Osteoblast (primary cell): ENCODE measurements around the gene TCF4. TPM values are rescaled to one million over a fixed set of nuclear protein-coding genes. Genes with fewer than 3 reads are reported as not detected.

Source experiments
- DNase-seq: peaks from one replicate; pipeline ENCODE4 v3.0.0; 2011; ENCODE audit warnings: low spot score, mixed read lengths; ENCODE audit not compliant: insufficient read length; ENCODE audit errors: missing footprints
- H2AFZ ChIP-seq: 2 replicates; pipeline ENCODE4 v1.6.0; 2011; ENCODE audit warnings: mild to moderate bottlenecking, low read length
- H3K27ac ChIP-seq: 2 replicates; pipeline ENCODE4 v1.5.1; 2011; ENCODE audit warnings: mild to moderate bottlenecking, low read depth, low read length, moderate library complexity
- H3K27me3 ChIP-seq: 2 replicates; pipeline ENCODE4 v1.6.0; 2012; ENCODE audit warnings: mild to moderate bottlenecking, control low read depth, inconsistent platforms, low read length, moderate library complexity; ENCODE audit not compliant: insufficient read depth
- H3K36me3 ChIP-seq: 2 replicates; pipeline ENCODE4 v1.5.1; 2011; ENCODE audit warnings: mild to moderate bottlenecking, low read length, control low read depth, moderate library complexity; ENCODE audit not compliant: insufficient read depth
- H3K4me1 ChIP-seq: 2 replicates; pipeline ENCODE4 v1.5.1; 2011; ENCODE audit warnings: mild to moderate bottlenecking, low read length, control low read depth, moderate library complexity; ENCODE audit not compliant: insufficient read depth
- H3K4me2 ChIP-seq: 2 replicates; pipeline ENCODE4 v1.6.0; 2011; ENCODE audit warnings: mild to moderate bottlenecking, low read length; ENCODE audit not compliant: insufficient read depth
- H3K4me3 ChIP-seq: fragments of 200-600 bp; sonication (generic); 3 replicates; pipeline ENCODE4 v1.5.1; 2012; ENCODE audit warnings: mild to moderate bottlenecking, low read length, inconsistent platforms; ENCODE audit not compliant: insufficient read depth
- H3K79me2 ChIP-seq: 2 replicates; pipeline ENCODE4 v1.6.0; 2012; ENCODE audit warnings: mild to moderate bottlenecking, low read length, control low read depth, inconsistent platforms; ENCODE audit not compliant: insufficient read depth
- H3K9me3 ChIP-seq: 2 replicates; pipeline ENCODE4 v1.5.1; 2011; ENCODE audit warnings: low read depth, low read length, control low read depth
- H4K20me1 ChIP-seq: 2 replicates; pipeline ENCODE4 v1.6.0; 2012; ENCODE audit warnings: mild to moderate bottlenecking, low read length, control low read depth; ENCODE audit not compliant: insufficient read depth
- CTCF ChIP-seq: IDR thresholded peaks from 2 replicates; pipeline ENCODE4 v1.5.1; 2011; ENCODE audit warnings: mild to moderate bottlenecking, low read depth, low read length, moderate library complexity; ENCODE audit errors: extremely low read depth
- total RNA-seq: library from RNA; depleted of rRNA; stranded (reverse); fragments of >200 nt; gene quantifications from 2 replicates; pipeline ENCODE4 v1.2.3, GENCODE V29; 2012

The TCF4 gene
- total RNA-seq, 1 donor: 87.2 TPM

GRCh38 chr18:55375930-55376329 lies 212.1 kb downstream of the TCF4 start:
- no peak for TF ChIP-seq CTCF
- no peak overlapping the region for H3K4me3 ChIP-seq
- H3K79me2 ChIP-seq: peaks cover 14% of the 10 kb centered on the region
- peaks cover 2% of the 10 kb centered on the region for H3K4me1 ChIP-seq
- no peak overlapping the region for H3K4me2 ChIP-seq
- DNase-seq: no peak
- no peaks in the 10 kb centered on the region for H3K27me3 ChIP-seq
- no peaks in the 10 kb centered on the region for H4K20me1 ChIP-seq
- H2AFZ ChIP-seq: no peak overlapping the region
- H3K9me3 ChIP-seq: no peaks in the 10 kb centered on the region
- no peak overlapping the region for H3K27ac ChIP-seq
- no peaks in the 10 kb centered on the region for H3K36me3 ChIP-seq

- no peak for DNase-seq
- H4K20me1 ChIP-seq: no peaks in the 10 kb centered on the region
- H2AFZ ChIP-seq: no peak overlapping the region
- H3K27ac ChIP-seq: no peak overlapping the region
- H3K79me2 ChIP-seq: peaks cover 14% of the 10 kb centered on the region
- H3K4me2 ChIP-seq: no peak overlapping the region
- H3K9me3 ChIP-seq: no peaks in the 10 kb centered on the region
- H3K27me3 ChIP-seq: no peaks in the 10 kb centered on the region
- no peaks in the 10 kb centered on the region for H3K36me3 ChIP-seq
- H3K4me1 ChIP-seq: no peaks in the 10 kb centered on the region
- no peak overlapping the region for H3K4me3 ChIP-seq
- no peak for TF ChIP-seq CTCF
Measured at GRCh38 chr18:55374741-55375140, 213.3 kb downstream of the TCF4 start.

- H3K79me2 ChIP-seq: peaks cover 8% of the 10 kb centered on the region
Measured at GRCh38 chr18:55372209-55372608, 215.8 kb downstream of the TCF4 start.

GRCh38 chr18:55370936-55371335 lies 217.1 kb downstream of the TCF4 start:
- no peak for TF ChIP-seq CTCF
- no peak overlapping the region for H3K4me3 ChIP-seq
- no peak overlapping the region for H3K27ac ChIP-seq
- H3K4me2 ChIP-seq: peak overlapping the region; percentile 7
- no peak overlapping the region for H2AFZ ChIP-seq
- no peaks in the 10 kb centered on the region for H3K36me3 ChIP-seq
- H3K27me3 ChIP-seq: no peaks in the 10 kb centered on the region
- no peaks in the 10 kb centered on the region for H3K9me3 ChIP-seq
- H3K4me1 ChIP-seq: no peaks in the 10 kb centered on the region
- no peaks in the 10 kb centered on the region for H4K20me1 ChIP-seq
- no peak for DNase-seq
- H3K79me2 ChIP-seq: peaks cover 8% of the 10 kb centered on the region

More at GRCh38 chr18:55372209-55372608, 215.8 kb downstream of the TCF4 start:
- no peaks in the 10 kb centered on the region for H3K9me3 ChIP-seq
- no peak overlapping the region for H3K4me3 ChIP-seq
- H3K4me2 ChIP-seq: no peak overlapping the region
- no peaks in the 10 kb centered on the region for H3K4me1 ChIP-seq
- no peak for DNase-seq
- no peak for TF ChIP-seq CTCF
- no peaks in the 10 kb centered on the region for H3K27me3 ChIP-seq
- H2AFZ ChIP-seq: no peak overlapping the region
- H3K27ac ChIP-seq: no peak overlapping the region
- H3K36me3 ChIP-seq: no peaks in the 10 kb centered on the region
- no peaks in the 10 kb centered on the region for H4K20me1 ChIP-seq
